ENCODE measurements around the gene TMC8. TPM values are rescaled to one million over a fixed set of nuclear protein-coding genes. Genes with fewer than 3 reads are reported as not detected.

Gene TMC8
- total RNA-seq, 1 donor from 2014 or later = 1.3 TPM

DNA sequence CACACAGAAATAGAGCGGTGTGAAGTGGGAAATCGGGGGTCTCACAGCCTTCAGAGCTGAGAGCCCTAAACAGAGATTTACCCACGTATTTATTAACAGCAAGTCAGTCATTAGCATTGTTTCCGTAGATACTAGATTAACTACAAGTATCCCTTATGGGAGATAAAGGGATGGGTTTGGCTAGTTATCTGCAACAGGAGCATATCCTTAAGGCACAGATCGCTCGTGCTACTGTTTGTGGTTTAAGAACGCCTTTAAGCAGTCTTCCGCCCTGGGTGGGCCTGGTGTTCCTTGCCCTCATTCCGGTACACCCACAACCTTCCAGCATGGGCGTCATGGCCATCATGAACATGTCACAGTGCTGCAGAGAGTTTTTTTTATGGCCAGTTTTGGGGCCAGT is 29.0 kb upstream of the TMC8 start:
- no peak overlapping the region for H3K27ac ChIP-seq (replicated peaks)
- H3K4me3 ChIP-seq = no peak overlapping the region
- H3K36me3 ChIP-seq = peaks cover 96% of the 10 kb centered on the region
- no peak for DNase-seq
- H3K4me1 ChIP-seq = no peaks in the 10 kb centered on the region
- intact Hi-C loops (cut with micrococcal nuclease) = no loop called here
- no peaks in the 10 kb centered on the region for H3K9me3 ChIP-seq (replicated peaks)
- TF ChIP-seq, protein P1, sequence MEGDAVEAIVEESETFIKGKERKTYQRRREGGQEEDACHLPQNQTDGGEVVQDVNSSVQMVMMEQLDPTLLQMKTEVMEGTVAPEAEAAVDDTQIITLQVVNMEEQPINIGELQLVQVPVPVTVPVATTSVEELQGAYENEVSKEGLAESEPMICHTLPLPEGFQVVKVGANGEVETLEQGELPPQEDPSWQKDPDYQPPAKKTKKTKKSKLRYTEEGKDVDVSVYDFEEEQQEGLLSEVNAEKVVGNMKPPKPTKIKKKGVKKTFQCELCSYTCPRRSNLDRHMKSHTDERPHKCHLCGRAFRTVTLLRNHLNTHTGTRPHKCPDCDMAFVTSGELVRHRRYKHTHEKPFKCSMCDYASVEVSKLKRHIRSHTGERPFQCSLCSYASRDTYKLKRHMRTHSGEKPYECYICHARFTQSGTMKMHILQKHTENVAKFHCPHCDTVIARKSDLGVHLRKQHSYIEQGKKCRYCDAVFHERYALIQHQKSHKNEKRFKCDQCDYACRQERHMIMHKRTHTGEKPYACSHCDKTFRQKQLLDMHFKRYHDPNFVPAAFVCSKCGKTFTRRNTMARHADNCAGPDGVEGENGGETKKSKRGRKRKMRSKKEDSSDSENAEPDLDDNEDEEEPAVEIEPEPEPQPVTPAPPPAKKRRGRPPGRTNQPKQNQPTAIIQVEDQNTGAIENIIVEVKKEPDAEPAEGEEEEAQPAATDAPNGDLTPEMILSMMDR (IDR thresholded peaks at IDR 0.05; ENCODE audit: borderline replicate concordance) = no peak
- no peaks in the 10 kb centered on the region for H3K27me3 ChIP-seq (ENCODE audit: low read depth)

DNA sequence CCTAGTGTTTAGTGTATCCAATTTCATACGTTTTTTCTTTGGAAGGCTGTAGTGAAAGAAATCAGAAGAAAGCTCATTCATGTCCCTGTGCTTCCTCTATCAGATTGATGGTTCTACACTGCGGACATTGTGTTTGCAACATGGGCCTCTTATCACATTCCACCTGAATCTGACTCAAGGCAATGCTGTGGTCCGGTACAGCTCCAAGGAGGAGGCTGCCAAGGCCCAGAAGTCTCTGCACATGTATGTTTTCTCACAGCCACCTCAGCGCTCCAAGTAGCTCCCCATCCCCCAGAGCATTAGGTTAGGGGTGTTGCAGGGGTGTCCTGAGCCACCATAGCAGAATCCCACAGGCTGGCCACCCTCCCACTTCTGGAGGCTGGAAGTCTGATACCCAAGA is 27.3 kb upstream of the TMC8 start:
- intact Hi-C loops (cut with micrococcal nuclease) = no loop called here
- H3K27ac ChIP-seq (replicated peaks) = peak overlapping the region; percentile 6
- H3K4me1 ChIP-seq = peaks cover 1% of the 10 kb centered on the region
- no peak for DNase-seq
- TF ChIP-seq, protein P1 (IDR thresholded peaks at IDR 0.05; ENCODE audit: borderline replicate concordance) = no peak
- no peaks in the 10 kb centered on the region for H3K27me3 ChIP-seq (ENCODE audit: low read depth)
- no peaks in the 10 kb centered on the region for H3K9me3 ChIP-seq (replicated peaks)
- peaks cover 89% of the 10 kb centered on the region for H3K36me3 ChIP-seq
- no peak overlapping the region for H3K4me3 ChIP-seq

DNA sequence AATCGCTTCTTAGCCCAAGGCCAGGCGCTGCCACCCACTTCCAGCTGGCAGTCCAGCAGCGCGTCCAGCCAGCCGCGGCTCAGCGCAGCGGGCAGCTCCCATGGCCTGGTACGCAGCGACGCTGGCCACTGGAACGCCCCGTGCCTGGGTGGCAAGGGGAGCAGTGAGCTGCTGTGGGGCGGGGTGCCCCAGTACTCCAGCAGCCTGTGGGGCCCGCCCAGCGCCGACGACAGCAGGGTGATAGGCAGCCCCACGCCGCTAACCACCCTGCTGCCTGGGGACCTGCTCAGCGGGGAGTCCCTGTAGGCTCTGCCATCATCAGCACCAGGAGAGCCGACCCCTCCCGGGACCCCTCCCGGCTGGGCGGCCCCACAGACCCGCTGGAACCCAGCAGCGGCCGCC is 26.0 kb upstream of the TMC8 start:
- Histone ChIP-seq H3K9me3 (replicated peaks) (no peaks in the 10 kb centered on the region), H3K27me3 (ENCODE audit: low read depth) (no peaks in the 10 kb centered on the region), H3K36me3 (peaks cover 77% of the 10 kb centered on the region), H3K27ac (replicated peaks) (peak overlapping the region; percentile 6), H3K4me3 (no peak overlapping the region), H3K4me1 (peaks cover 14% of the 10 kb centered on the region)
- intact Hi-C loops (cut with micrococcal nuclease) = no loop called here
- TF ChIP-seq, protein P1 (IDR thresholded peaks at IDR 0.05; ENCODE audit: borderline replicate concordance) = no peak
- DNase-seq = no peak

DNA sequence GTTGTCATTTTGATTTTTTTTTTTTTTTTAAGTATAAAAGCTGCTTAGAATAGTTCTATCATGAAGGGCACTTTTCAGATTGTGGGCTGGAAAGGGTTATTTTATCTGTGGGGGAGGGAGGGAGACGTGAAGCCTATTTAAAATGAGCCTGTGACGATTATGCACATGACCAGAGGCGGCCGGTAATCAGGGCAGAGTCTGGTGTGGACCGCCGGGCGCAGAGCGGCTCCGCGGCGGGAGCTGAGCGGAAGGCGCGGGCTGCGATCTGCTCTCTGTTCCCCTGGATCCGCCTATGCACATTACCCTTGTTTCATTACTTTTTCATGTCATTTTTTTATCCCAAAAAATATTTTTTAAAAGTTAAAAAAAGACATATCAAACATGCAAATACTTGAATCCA is 25.5 kb upstream of the TMC8 start:
- no peaks in the 10 kb centered on the region for H3K27me3 ChIP-seq (ENCODE audit: low read depth)
- intact Hi-C loops (cut with micrococcal nuclease) = no loop called here
- peaks cover 71% of the 10 kb centered on the region for H3K36me3 ChIP-seq
- no peak overlapping the region for H3K4me3 ChIP-seq
- peaks cover 17% of the 10 kb centered on the region for H3K4me1 ChIP-seq
- DNase-seq = no peak
- peak overlapping the region; percentile 11 for H3K27ac ChIP-seq (replicated peaks)
- TF ChIP-seq, protein P1 (IDR thresholded peaks at IDR 0.05; ENCODE audit: borderline replicate concordance) = no peak
- no peaks in the 10 kb centered on the region for H3K9me3 ChIP-seq (replicated peaks)

DNA sequence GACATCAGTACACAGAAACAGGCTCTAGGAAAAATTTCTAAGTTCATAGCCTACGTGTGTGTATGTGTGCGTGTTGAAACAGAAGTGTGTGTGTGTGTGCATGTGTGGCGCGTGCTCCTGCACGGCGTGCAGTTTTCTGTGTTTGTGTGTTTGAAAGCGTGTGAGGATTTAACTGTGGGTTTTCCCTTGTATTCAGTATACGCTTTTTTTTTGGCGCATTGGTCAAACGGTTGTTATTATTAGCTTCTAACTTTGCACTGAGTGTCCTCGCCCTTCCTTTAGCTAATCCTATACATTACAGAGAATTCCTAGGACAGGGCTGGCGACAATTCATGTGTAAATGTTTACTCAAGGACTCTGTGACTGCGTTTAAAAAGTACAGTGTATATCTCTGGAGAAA is 25.0 kb upstream of the TMC8 start:
- Histone ChIP-seq H3K27ac (replicated peaks) (peak overlapping the region; percentile 11), H3K4me1 (peaks cover 22% of the 10 kb centered on the region)

More for the DNA sequence above, 25.0 kb upstream of the TMC8 start:
- no peak for DNase-seq
- intact Hi-C loops (cut with micrococcal nuclease) = no loop called here
- Histone ChIP-seq H3K9me3 (replicated peaks) (no peaks in the 10 kb centered on the region), H3K36me3 (peaks cover 67% of the 10 kb centered on the region), H3K27me3 (ENCODE audit: low read depth) (no peaks in the 10 kb centered on the region), H3K4me3 (no peak overlapping the region)
- TF ChIP-seq, protein P1 (IDR thresholded peaks at IDR 0.05; ENCODE audit: borderline replicate concordance) = no peak

All from left ventricle myocardium inferior (tissue), 1 donor.